Dermis blood vessel endothelial cell (primary cell): ENCODE data around the gene TTC34. TPM values are rescaled to one million over a fixed set of nuclear protein-coding genes. Genes with fewer than 3 reads are reported as not detected.

Experiments
- DNase-seq: peaks from one replicate; pipeline ENCODE4 v3.0.0; 2010
- total RNA-seq: library from RNA; depleted of rRNA; stranded (reverse); fragments of >200 nt; gene quantifications from 2 replicates; pipeline ENCODE4 v1.2.3, GENCODE V29; 2014

Gene TTC34
- total RNA-seq, 1 donor from 2014 or later, result under 0.01 TPM

DNA sequence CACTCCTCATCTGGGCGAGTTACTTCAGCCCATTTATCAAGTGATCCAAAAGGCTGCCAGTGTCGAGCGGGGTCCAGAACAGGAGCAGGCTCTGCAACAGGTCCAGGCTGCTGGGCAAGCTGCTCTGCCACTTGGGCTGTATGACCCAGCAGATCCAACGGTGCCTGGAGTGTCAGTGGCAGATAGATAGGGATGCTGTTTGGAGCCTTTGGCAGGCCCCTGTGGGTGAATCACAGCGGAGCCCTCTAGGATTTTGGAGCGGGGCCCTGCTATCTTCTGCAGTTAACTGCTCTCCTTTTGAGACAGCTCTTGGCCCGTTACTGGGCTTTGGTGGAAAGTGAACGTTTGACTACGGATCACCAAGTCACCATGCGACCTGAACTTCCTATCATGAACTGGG is 176.2 kb downstream of the TTC34 start:
- no peak for DNase-seq

DNA sequence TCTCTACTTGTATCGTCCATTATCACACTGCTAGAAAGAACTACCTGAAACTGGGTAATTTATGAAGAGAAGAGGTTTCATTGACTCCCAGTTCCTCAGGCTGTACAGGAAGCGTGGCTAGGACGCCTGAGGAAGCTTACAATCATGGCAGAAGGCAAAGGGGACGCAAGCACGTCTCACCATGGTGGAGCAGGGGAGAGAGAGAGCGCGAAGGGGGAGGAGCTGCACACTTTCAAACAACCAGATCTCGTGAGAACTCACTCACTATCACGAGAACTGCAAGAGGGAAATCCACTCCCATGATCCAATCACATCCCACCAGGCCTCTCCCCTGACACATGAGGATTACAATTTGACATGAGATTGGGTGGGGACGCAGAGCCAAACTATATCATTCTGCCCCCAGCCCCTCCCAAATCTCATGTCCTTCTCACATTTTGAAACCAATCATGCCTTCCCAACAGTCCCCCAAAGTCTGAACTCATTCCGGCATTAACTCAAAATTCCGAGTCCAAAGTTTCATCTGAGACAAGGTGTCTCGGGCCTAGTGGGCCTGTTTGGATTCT is 176.7 kb downstream of the TTC34 start:
- no peak for DNase-seq

DNA sequence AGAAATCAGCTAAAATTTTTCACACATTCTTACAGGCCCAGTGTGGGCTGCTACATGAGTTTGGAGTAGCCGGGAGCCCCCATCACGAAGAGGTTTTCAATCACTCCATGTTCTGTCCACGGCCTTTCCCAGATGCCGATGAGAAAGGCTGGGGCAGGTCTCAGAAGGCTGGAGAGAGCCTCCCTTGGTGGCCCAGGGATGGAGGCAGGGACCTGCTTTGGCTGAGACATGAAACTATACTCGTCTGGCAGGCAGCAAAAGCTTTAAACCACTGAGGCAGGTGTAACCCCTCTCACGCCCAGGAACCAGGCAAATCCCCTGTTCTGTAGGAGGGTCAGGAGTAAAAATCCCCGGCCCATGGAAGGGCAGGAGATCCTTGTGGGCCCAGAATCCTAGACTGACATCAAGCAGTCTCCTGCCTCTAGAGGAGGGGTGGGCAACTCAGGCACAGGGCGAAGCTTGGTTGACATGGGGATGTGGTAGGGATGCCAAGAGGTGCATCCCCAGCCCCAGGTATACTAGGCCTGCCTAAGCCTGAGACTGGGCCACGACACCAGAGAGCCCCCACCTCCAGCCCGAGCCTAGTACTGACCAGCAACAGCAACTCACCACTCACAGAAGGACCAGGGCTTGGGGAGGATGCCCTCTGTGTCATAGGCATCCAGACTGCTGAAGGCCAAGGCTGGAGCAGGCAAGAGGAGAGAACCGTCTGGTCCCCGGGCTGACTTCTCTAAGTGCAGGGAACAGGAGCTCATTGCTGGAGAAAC is 177.7 kb downstream of the TTC34 start:
- no peak for DNase-seq

DNA sequence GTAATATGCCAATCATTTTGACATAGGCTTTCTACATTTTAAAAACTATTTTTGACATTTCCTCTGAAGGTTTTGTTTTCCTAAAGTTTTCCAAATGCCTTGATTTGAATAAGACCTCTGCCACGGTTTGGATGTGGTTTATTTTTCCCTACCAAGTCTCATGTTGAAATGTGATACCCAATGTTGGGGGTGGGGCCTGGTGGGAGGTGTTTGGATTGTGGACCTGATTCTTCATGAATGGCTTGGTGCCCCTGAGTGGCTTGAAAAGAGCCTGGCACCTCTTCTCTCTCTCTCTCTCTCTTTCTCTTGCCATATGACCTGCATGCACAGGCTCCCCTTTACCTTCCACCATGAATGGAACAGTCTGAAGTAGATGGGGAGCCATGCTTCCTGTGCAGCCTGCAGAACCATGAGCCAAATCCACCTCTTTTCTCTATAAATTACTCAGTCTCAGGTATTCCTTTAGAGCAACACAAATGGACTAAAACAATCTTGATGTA is 183.5 kb downstream of the TTC34 start:
- no peak for DNase-seq

DNA sequence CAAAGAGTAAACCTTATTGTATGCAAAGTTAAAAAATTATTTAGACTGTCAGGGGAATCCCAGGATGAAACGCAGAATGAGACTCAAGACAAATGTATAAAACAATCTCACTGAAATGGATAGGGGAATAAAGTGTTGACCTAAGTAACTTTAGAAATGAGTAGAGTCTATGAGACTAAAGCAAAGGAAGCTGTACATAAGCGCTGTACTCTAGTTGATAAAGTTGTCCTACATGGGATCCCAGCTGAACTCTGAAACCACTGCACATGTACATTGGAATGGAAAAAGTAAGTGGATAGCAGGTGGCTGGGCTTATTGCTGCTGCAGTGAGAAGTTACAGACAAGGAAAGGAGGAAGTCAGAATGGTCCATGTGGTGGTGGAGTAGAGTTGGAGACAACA is 187.3 kb downstream of the TTC34 start:
- no peak for DNase-seq

DNA sequence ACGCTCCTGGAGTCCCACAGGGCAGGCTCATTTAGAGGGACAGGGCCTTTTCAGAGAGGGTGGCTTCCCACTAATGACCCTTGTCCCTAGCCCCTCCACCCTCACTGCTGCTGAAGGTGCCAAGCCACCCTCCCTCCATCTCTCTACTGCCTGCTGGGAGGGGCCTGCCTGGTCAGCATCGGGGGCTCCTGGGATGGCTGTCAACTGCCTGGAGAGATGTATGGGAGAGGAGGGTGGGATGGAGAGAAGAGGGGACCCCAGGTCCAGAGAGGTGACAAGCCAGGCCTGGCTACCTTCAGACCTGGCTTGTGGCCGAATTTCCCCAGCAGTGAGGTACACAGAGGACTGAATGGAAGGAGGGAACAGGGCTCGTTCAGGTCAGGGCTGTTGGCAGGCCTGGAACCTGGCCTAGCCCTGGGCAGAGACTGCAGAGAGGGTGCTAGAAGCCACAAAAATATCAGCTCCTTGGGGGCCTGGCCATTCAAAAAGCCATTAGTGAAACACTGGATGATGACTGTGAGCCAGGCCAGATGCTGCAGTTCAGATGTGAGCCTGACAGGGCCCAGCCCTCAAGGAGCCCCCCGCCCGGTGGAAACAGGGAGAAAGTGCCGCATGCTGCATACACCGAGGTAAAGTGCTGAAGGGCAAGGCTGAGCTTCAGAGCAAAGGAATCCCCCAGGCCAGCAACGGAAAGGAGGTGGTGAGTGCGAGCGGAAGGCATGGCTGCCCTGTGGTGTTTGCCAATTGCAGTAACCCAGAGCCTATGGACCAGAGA is 188.7 kb downstream of the TTC34 start:
- no peak for DNase-seq

DNA sequence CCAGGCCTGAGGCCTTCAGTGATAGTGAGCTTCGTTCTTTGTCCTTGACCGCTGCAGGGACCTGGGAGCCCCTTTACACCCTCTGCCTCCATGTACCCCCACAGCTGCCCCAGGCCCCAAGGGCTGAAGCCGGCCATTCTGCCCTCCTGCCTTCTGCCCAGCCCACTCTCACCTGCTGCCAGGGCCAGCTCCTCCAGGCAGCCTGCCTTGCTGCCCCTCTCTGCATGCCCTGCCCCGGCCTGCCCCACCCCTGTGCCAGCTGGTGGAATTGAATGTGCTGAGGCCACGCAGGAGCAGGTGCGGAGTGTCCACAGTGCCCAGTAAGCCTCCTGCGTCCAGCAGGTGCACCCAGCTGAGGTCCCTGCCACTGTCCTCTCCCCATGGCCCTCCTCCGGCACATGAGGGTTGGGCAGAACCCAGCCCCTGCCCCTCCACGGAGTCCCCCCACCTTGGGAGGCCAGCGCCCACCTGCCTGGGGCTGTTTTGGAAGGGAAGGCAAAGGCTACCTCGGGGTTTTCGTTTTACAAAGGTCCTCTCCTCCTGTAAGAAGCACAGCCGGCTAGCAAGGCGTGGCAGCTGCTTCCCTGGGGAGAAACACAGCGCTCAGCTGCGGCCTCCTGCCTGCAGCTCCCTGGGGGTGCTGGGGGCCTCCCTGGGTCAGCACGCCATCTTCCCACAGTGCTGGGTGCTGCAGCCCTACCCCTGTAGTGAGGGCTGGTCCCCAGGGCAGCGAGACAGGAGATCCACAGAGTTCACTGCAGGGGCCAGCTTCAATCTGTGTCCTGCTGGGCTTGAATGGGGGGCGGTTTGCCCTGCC is 189.7 kb downstream of the TTC34 start:
- no peak for DNase-seq

DNA sequence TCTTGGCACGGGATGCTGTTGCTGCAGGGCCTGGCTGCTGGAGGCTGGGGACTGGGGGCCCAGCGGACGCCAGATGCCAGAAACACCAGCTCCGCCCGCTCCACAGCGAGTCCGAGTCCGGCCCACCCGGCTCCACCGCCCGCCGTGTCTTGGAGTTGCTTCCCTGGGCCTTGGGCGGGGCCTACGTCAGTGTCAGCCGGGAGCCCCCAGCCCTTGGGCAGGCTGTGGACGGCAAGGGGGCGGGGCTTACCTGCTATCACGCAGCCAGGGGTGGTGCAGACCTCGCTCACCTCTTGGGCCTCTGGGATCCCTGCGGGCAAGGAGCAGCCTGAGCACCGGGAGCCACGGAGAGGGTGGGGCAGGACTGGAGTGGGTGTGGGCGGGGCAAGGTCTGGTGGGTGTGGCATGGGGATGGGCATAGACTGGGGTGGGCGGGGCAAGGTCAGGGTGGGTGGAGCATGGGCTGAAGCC is 190.4 kb downstream of the TTC34 start:
- peak; percentile 13 for DNase-seq

DNA sequence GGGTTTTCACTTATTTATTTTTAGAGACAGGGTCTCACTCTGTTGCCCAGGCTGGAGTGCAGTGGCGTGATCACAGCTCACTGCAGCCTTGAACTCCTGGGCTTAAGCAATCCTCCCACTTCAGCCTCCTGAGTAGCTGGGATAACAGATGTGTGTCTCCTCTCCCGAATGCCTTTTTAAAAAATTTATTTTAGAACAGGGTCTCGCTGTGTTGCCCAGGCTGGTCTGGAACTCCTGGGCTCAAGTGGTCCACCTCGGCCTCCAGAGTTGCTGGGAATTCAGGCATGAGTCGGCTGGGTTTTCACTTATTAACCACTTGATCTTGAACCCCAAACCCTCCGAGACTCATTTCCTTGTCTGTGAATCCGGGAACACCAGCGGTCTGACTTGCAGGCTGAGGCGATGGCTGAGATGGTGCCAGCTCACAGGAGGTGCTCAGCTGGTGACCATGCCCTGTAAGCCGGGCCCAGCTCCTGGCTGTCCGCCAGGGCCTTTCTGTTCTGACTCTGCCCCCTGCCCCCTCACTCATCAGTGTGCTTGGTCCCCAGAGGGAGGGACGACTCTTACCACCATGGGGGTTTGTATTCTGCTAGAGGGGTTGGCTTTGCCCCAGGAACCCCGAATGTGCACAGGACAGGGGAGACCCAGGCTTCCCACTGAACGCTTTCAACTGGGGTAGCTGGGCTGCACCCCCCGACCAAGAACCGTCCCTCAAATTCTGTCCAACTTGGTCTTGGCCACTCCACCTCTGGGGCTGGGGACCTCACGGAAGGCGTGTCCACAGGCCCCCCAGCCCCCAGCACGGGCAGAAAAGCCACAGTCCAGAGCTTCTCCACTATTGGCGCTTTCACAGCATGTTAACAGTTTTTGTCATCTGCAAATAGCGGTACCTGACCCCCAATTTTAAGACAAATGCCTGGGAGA is 191.2 kb downstream of the TTC34 start:
- DNase-seq, result no peak

DNA sequence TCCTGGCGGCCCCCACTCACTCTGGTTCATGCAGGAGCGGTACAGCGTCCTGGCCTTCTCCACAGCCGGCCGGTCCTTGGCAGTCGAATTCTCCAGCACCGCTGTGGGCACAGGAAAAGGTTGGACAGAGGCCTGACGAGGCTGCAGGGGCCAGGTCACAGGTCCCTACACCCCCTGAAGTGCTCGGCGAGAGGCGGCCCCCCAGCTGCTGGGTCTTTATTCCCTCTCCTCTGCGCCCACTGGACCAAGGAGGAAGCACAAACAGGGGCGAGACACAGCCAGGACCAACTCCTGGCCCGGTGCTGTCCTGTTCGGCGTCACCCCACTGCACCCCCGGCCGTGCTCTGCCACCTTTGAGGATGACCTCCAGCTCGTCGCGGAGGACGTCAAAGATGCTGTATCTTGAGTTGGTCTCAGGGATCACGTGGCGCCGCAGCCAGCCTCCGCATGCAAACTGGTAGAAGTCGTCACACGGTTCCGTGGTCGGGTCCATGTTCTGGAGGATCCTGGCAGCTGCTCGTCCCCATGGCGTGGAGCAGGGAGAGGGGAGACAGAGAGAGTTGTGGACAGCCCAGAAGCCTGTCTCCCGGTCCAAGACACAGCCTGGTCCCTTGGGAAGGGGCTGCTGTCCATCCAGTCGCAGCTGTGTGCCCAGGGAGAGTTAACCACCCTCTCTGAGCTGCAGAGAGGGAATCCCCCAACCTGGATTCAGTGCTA is 192.0 kb downstream of the TTC34 start:
- DNase-seq, result no peak

DNA sequence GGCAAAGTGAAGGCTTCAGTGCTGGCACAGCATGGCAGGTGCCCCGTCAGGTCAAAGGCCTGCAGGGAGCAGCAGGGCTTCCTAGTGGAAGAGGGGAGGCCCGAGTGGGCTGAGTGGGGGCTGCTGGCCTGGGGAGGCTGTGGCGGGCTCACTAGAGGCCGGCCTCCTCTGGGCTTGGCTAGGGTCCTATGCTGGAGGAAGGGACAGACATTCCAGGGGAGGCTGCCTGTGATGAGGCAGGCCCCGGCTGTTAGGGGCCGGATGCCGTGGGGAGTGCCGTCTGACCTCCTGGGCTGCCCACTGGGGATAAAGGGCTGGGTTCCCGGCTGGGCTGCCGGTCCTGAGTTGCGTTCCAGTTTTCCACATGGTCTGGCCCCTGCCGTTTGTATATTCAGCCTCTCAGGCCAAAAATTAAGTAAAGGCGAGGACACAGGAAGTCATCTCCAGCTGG is 193.8 kb downstream of the TTC34 start:
- no peak for DNase-seq

DNA sequence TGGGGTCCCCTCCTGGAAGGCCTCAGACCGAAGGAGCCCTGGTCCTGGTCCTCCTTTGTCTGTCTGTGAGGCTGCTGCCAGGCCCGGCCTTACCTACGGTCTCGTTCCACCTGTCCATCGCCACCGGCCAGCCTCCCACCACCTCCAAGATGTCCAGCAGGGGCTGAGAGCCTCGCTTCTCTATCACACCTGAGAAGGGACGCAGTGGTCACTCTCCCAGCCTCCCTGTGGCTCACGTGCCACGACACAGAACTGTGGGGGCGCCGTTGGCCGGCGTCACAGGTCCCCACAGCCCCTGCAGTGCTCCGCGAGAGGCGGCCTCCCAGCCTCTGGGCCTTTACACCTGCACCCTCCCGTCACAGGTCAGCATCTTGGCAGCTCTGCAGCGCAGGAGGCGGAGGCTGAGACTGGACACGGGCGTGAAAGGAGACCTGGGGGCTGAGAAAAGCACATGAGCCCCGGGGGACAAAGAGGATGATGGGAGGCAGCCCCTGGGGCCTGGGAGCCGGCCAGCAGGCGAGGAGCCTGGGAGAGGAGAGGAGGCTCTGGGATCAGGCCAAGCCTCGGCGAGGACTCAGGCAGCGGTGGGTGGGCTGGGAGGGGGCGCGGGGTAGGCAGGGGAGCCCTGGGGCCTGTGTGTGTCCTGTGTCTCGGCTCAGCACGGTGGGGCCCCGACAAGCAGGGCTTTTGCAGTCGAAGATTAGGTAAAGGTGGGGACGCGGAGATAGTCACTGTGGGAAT is 194.4 kb downstream of the TTC34 start:
- DNase-seq, result no peak

DNA sequence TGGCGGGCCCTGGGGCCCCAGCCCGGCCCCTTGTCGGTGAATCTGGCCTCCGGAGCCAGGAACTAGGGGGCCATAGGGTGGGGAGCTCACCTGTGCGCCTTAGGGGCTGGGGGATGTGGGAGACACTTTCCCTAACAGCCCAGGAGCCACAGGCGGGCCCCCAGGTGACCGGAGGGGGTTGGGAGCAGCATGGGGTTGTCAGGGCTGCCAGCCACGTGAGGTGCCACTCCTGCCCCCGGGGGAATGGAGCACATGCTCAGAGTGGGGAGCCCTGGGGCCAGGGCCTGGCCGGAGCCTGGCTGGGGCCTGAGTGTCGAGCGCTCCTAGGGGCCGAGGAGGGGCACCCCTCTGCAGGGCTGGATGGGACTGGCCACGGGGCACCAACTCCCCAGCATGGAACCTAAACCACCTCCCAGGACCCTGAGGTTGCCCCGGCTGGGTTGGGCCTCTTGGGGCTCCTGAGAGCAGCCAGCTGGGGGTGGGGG is 195.1 kb downstream of the TTC34 start:
- no peak for DNase-seq

DNA sequence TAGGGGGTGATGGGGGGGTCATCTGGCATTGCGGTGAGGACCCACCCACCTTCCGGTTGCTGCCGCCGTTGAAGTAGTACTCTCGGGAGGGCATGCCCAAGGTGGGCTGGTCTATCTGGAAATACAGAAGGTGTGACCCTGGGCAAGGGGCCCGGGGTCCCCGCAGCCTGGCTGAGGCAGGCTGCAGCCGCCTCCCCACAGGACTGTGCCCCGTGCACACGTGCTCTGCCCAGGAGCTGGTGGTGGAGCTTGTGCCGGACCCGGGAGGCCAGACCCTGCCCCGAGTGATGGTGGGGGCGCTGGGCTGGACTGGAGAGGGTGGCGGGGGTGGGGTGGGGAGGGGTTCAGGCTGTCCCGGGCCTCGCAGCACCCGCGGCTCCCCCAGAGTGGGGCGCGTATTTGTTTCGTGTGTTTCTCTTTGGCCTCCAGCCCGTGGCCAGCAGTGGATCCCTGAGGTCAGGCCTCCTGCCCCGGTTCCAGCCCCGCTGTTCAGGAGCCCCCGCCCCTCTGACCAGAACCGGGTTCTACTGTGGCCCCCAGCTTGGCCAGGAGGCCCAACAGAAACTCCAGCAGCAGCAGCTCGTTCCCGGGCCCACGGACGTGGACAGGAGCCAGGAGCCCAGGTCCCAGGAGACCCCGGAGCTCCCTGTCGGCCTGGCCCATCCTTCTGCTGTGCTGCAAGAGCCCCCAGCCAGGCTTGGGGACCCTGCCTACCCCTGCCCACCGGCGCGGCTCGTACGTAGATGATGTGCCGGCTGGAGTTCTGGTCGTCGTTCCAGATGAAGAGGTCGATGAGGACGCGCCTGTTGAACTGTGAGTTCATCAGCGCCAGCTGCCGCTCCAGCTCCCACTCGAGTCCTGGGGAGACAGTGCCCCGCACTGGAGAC is 195.7 kb downstream of the TTC34 start:
- no peak for DNase-seq

DNA sequence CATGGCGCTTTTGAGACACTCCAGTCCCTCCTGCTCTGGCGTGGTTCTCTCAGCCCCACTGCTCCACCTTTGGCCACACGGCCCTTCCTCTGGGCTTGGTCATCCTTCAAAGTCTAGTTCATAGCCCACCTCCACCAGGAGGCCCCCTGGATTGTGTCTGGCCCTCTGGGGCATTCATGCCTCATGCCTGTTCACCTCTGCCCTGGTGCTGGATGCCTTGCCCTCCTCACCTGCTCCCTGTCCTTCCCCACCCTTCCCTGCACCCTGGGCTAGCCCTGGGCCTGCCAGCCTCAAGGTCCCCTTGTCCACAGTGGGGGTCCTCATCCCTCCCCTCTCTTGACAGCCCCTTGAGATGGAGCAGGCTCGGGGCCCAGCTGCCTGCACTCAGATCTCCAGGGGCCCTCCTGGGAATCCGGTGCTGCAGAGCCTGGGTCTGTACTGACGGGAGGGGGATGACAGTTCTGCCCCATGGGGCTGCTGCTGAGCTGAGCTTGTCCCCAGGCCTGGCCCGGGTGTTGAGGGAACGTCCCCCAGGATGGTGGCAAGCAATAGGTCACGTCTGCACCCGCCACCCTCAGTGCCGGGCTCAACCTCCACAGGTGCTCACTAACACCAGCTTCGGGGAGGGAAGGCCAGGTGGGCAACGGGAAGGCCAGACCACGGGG is 196.5 kb downstream of the TTC34 start:
- DNase-seq, result no peak

DNA sequence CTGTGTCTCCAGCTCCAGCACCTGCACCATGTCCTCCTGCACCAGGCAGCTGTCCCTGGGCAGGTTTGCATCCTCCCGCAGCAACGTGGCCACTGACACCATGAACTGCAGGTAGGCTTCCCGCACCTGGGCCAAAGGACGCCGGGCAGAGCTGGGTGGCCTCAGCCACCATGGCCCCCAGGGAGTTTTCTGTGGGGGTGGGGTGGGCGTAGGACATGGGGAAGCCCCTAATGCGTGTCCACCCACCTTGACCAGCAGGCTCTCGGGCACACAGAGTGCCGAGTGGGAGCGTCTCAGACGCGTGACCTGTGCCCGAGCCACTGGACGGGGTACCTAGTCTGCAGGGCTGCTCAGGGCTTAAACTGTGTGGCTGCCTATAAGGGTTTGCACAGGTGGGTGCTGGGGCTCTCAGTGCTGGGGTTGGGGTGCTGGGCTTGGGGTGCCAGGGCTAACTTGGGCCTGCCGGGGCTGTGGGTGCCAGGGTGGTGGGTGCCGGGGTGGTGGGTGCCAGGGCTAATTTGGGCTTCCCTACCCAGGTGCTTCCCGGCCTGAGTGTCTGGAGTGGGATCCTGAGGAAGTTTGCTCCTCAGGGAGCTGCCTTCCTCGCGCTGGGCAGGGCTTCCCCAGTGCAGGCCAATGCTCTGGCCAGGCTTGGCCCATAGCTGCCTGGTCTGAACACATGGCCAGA is 197.2 kb downstream of the TTC34 start:
- no peak for DNase-seq

DNA sequence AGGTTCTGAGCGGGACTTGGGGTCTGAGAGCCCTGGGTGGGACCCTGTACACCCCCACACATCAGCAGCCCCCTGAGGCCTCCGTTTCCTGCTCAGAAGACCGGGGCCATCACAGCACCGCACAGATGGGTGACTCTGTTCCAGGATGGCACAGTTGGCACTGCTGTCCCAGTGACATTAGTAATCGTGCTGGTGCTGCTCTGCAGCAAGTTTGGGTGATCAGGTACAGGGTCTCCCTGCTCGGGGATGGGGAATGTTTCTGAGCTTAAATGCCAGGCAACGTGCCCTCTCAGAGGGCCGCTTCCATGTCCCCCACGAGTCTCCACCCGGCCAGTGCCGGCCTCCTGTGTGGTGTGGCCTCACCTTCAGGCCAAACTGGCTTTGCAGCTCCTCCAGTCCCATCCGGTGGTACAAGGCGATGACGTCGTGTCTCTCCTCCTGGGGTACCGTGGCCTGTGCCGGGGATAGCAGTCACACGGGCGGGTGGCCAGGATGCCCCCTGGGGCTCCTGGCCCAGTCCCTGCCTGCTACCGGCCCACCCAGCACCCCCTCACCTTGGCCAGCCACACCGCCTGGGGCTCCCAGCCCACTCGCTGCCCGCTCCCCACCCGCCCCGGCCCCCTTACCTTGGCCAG is 197.9 kb downstream of the TTC34 start:
- no peak for DNase-seq
